Calu3 (cell line): Measurements from ENCODE around the gene TMTC2. TPM values are rescaled to one million over a fixed set of nuclear protein-coding genes. Genes with fewer than 3 reads are reported as not detected.

ENCODE experiments used
- BruUV-seq: library from RNA; stranded (reverse); fragments of 400-500 nt; replicated peaks from 2 replicates; lab custom pipeline; 2021; lab: Mats Ljungman, UMichigan
- CTCF ChIA-PET: fragments of 300-600 bp; sonication (Branson Sonifier 250); formaldehyde crosslinking; loops from one replicate; lab custom pipeline; 2022; ENCODE audit warnings: antibody characterized with exemption; lab: Charles Lee
- DNase-seq: peaks from one replicate; pipeline ENCODE4 v3.0.0; 2022
- H3K27ac Mint-ChIP-seq: one replicate; pipeline ENCODE4 v1.8.0; 2022; ENCODE audit warnings: mixed read lengths; ENCODE audit not compliant: unreplicated experiment
- H3K27me3 Mint-ChIP-seq: one replicate; pipeline ENCODE4 v1.8.0; 2022; ENCODE audit warnings: mixed read lengths; ENCODE audit not compliant: unreplicated experiment
- H3K36me3 Mint-ChIP-seq: one replicate; pipeline ENCODE4 v1.8.0; 2022; ENCODE audit warnings: mild to moderate bottlenecking, moderate library complexity, mixed read lengths; ENCODE audit not compliant: insufficient read depth, unreplicated experiment
- H3K4me1 Mint-ChIP-seq: one replicate; pipeline ENCODE4 v1.8.0; 2022; ENCODE audit warnings: mild to moderate bottlenecking, low read depth, mixed read lengths; ENCODE audit not compliant: unreplicated experiment
- H3K4me3 Mint-ChIP-seq: one replicate; pipeline ENCODE4 v1.8.0; 2022; ENCODE audit warnings: mild to moderate bottlenecking, low read depth, moderate library complexity, mixed read lengths; ENCODE audit not compliant: unreplicated experiment
- H3K9me3 Mint-ChIP-seq: one replicate; pipeline ENCODE4 v1.8.0; 2022; ENCODE audit warnings: low read depth, mixed read lengths; ENCODE audit not compliant: unreplicated experiment
- intact Hi-C: fragments of 100-400 bp; cut with micrococcal nuclease; formaldehyde crosslinking; loops from one replicate; pipeline ENCODE4 v1.10.0; 2022; ENCODE audit not compliant: unreplicated experiment
- total RNA-seq: library from RNA; stranded (reverse); gene quantifications from 2 replicates; pipeline ENCODE4 v1.2.3, GENCODE V29; 2022
- TF ChIP-seq, protein P1 (sequence below): fragments of 200-600 bp; IDR thresholded peaks from one replicate; pipeline ENCODE4 v1.8.0; 2022; ENCODE audit warnings: antibody characterized with exemption; ENCODE audit not compliant: unreplicated experiment

Gene TMTC2
- total RNA-seq, 1 experiment from 2014 or later, result 31.2 TPM

GRCh38 chr12:82671673-82672195 is 15.0 kb upstream of the TMTC2 start:
- peaks cover 9% of the 10 kb centered on the region for H3K4me1 Mint-ChIP-seq
- BruUV-seq, result no TSS peak
- peaks cover 10% of the 10 kb centered on the region for H3K9me3 Mint-ChIP-seq
- no peaks in the 10 kb centered on the region for H3K27me3 Mint-ChIP-seq
- TF ChIP-seq, protein P1, sequence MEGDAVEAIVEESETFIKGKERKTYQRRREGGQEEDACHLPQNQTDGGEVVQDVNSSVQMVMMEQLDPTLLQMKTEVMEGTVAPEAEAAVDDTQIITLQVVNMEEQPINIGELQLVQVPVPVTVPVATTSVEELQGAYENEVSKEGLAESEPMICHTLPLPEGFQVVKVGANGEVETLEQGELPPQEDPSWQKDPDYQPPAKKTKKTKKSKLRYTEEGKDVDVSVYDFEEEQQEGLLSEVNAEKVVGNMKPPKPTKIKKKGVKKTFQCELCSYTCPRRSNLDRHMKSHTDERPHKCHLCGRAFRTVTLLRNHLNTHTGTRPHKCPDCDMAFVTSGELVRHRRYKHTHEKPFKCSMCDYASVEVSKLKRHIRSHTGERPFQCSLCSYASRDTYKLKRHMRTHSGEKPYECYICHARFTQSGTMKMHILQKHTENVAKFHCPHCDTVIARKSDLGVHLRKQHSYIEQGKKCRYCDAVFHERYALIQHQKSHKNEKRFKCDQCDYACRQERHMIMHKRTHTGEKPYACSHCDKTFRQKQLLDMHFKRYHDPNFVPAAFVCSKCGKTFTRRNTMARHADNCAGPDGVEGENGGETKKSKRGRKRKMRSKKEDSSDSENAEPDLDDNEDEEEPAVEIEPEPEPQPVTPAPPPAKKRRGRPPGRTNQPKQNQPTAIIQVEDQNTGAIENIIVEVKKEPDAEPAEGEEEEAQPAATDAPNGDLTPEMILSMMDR, result no peak
- H3K36me3 Mint-ChIP-seq, result no peaks in the 10 kb centered on the region
- H3K4me3 Mint-ChIP-seq, result no peak overlapping the region
- intact Hi-C loops, result no loop called here
- no peak overlapping the region for H3K27ac Mint-ChIP-seq
- CTCF ChIA-PET, result no interaction called here
- no peak for DNase-seq

GRCh38 chr12:82672811-82673495 is 13.8 kb upstream of the TMTC2 start:
- H3K4me3 Mint-ChIP-seq, result no peak overlapping the region
- TF ChIP-seq, protein P1, result no peak
- peaks cover 9% of the 10 kb centered on the region for H3K4me1 Mint-ChIP-seq
- intact Hi-C loops, result no loop called here
- no TSS peak for BruUV-seq
- no peaks in the 10 kb centered on the region for H3K27me3 Mint-ChIP-seq
- CTCF ChIA-PET, result interaction anchor here (1.0 kb wide), 1 partner anchor 13 kb away, joined by 5 read pairs; the partner anchor contains the start of gene TMTC2
- no peaks in the 10 kb centered on the region for H3K36me3 Mint-ChIP-seq
- H3K9me3 Mint-ChIP-seq, result peaks cover 7% of the 10 kb centered on the region
- no peak overlapping the region for H3K27ac Mint-ChIP-seq
- DNase-seq, result no peak

DNA sequence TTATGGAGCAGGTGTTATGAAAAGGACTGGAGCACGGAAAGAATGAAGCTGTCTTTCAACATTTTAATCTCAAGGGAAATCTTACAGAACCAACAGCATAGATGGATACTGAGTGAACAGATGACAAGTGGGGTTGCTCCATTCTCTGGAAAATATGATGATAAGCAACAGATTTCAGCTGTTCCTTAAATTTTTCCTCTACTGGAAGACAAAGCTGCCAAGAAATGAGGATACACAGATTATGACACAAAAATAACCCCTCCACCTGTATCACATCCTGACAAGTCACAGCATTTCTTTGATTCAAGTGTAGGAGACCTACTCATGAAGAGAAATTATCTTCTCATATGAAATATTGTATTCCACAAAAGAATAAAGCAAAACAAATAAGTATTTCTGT is 13.0 kb upstream of the TMTC2 start:
- Mint-ChIP-seq H3K4me3 (no peak overlapping the region), H3K27ac (no peak overlapping the region), H3K9me3 (peaks cover 6% of the 10 kb centered on the region), H3K36me3 (no peaks in the 10 kb centered on the region), H3K27me3 (no peaks in the 10 kb centered on the region), H3K4me1 (peaks cover 9% of the 10 kb centered on the region)
- CTCF ChIA-PET, result interaction anchor here (0.8 to 1.0 kb wide), 2 partner anchors 12 to 68 kb away, joined by 3 to 5 read pairs; partner anchors contain the start of gene TMTC2
- BruUV-seq, result no TSS peak
- intact Hi-C loops, result no loop called here
- DNase-seq, result no peak
- TF ChIP-seq, protein P1, result no peak

- Mint-ChIP-seq H3K27me3 (no peaks in the 10 kb centered on the region), H3K4me1 (peaks cover 9% of the 10 kb centered on the region), H3K27ac (no peak overlapping the region), H3K4me3 (no peak overlapping the region), H3K9me3 (peaks cover 5% of the 10 kb centered on the region), H3K36me3 (no peaks in the 10 kb centered on the region)
- CTCF ChIA-PET, result no interaction called here
- DNase-seq, result no peak
- intact Hi-C loops, result no loop called here
- BruUV-seq, result no TSS peak
- TF ChIP-seq, protein P1, result no peak
Observed at GRCh38 chr12:82675246-82675645, 11.5 kb upstream of the TMTC2 start.
